Gastrocnemius medialis (tissue), 4 donors: ENCODE results near the gene HYAL4. TPM values are rescaled to one million over a fixed set of nuclear protein-coding genes. Genes with fewer than 3 reads are reported as not detected.

ENCODE experiments used
- ATAC-seq, 2 donors: fragments of 150-250 bp; one replicate each; pipeline ENCODE4 v1.9.1; 2016
- DNase-seq, 2 donors: peaks; one replicate each; pipeline ENCODE4 v3.0.0-alpha.2; 2019
- H3K27ac ChIP-seq, 4 donors: fragments of 200-600 bp; sonication (generic); 1 replicate in 1 of 4; 2 replicates in 3 of 4; pipeline ENCODE4 v1.5.1; 2016 to 2018; ENCODE audit warnings: mild to moderate bottlenecking in 2 of 4, moderate library complexity in 1 of 4
- H3K27me3 ChIP-seq, 3 donors: fragments of 200-600 bp; sonication (generic) in 2 of 3; 1 replicate in 1 of 3; 2 replicates in 2 of 3; pipeline versions ENCODE4 v1.5.1 to v1.6.0; 2016 to 2019; ENCODE audit warnings: mild to moderate bottlenecking in 1 of 3, moderate library complexity in 1 of 3
- H3K36me3 ChIP-seq, 2 donors: fragments of 200-600 bp; sonication (generic) in 1 of 2; one replicate each; pipeline ENCODE4 v1.5.1; 2017 to 2018
- H3K4me1 ChIP-seq, 2 donors: fragments of 200-600 bp; sonication (generic) in 1 of 2; one replicate each; pipeline ENCODE4 v1.5.1; 2016 to 2017; ENCODE audit warnings: mild to moderate bottlenecking in 2 of 2
- H3K4me3 ChIP-seq, 4 donors: fragments of 200-600 bp; sonication (generic) in 3 of 4; 1 replicate in 1 of 4; 2 replicates in 3 of 4; pipeline ENCODE4 v1.5.1; 2016 to 2019; ENCODE audit warnings: mild to moderate bottlenecking in 2 of 4
- H3K9me3 ChIP-seq, 3 donors: fragments of 200-600 bp; sonication (generic) in 2 of 3; 1 replicate in 1 of 3; 2 replicates in 2 of 3; pipeline ENCODE4 v1.5.1; 2016 to 2019
- POLR2A ChIP-seq, 2 donors: fragments of 450-650 bp; IDR thresholded peaks; one replicate each; pipeline ENCODE4 v1.6.1; 2017; ENCODE audit warnings: antibody characterized with exemption in 2 of 2, mild to moderate bottlenecking in 2 of 2, moderate library complexity in 2 of 2
- in situ Hi-C, 4 donors: fragments of 200-750 bp; cut with MboI; loops; one replicate each; pipeline versions ENCODE4 v1.15.0 to v1.8.0; 2017; ENCODE audit warnings: low sequenced_read_pairs in 4 of 4
- intact Hi-C: fragments of 100-400 bp; cut with DNase I; formaldehyde crosslinking; loops from one replicate; pipeline ENCODE4 v1.15.1; 2023; ENCODE audit warnings: low total_unique reads
- total RNA-seq, 4 donors: library from RNA; depleted of rRNA; stranded (reverse); fragments of >200 nt; gene quantifications; one replicate each; pipeline versions ENCODE4 v1.1.0 to v1.2.3, GENCODE V29; 2016
- TF ChIP-seq, protein P1 (sequence below), 5 experiments: fragments of 450-650 bp in 3 of 5; fragments of 200-600 bp in 2 of 5; sonication (generic) in 2 of 5; IDR thresholded peaks in 4 of 5; conservative IDR thresholded peaks in 1 of 5; 1 replicate in 4 of 5; 2 replicates in 1 of 5; pipeline ENCODE4 v1.5.1; 2016 to 2019; ENCODE audit warnings: antibody characterized with exemption in 5 of 5, mild to moderate bottlenecking in 3 of 5, moderate library complexity in 3 of 5

The HYAL4 gene
- total RNA-seq, 4 donors from 2014 or later: 0.73 to 11.0 (median 5.7) TPM

GRCh38 chr7:123917878-123918277 lies 72.9 kb downstream of the HYAL4 start:
- Histone ChIP-seq H3K27me3 (no peaks in the 10 kb centered on the region), H3K4me1 (no peaks in the 10 kb centered on the region), H3K9me3 (no peaks in the 10 kb centered on the region), H3K36me3 (no peaks in the 10 kb centered on the region), H3K4me3 (no peak overlapping the region), H3K27ac (no peak overlapping the region)
- no peak for DNase-seq
- in situ Hi-C loops (no loop called here), intact Hi-C loops (loop anchor here (5.0 kb wide), 1 partner anchor 121 kb away; no protein-coding TSS in a partner anchor)
- TF ChIP-seq, protein P1, sequence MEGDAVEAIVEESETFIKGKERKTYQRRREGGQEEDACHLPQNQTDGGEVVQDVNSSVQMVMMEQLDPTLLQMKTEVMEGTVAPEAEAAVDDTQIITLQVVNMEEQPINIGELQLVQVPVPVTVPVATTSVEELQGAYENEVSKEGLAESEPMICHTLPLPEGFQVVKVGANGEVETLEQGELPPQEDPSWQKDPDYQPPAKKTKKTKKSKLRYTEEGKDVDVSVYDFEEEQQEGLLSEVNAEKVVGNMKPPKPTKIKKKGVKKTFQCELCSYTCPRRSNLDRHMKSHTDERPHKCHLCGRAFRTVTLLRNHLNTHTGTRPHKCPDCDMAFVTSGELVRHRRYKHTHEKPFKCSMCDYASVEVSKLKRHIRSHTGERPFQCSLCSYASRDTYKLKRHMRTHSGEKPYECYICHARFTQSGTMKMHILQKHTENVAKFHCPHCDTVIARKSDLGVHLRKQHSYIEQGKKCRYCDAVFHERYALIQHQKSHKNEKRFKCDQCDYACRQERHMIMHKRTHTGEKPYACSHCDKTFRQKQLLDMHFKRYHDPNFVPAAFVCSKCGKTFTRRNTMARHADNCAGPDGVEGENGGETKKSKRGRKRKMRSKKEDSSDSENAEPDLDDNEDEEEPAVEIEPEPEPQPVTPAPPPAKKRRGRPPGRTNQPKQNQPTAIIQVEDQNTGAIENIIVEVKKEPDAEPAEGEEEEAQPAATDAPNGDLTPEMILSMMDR (IDR thresholded peaks at IDR 0.05 in 4 of 5, conservative IDR thresholded peaks at IDR 0.05 in 1 of 5): no peak
- no peak for TF ChIP-seq POLR2A (IDR thresholded peaks at IDR 0.05)
- ATAC-seq: no peak

- no peak for DNase-seq
- no peak overlapping the region for H3K27ac ChIP-seq
- H3K36me3 ChIP-seq: no peaks in the 10 kb centered on the region
These were observed 73.3 kb downstream of the HYAL4 start for GRCh38 chr7:123918309-123918708.

GRCh38 chr7:123923599-123923998 lies 78.6 kb downstream of the HYAL4 start:
- H3K9me3 ChIP-seq: no peaks in the 10 kb centered on the region
- ATAC-seq (no peak), DNase-seq (no peak)
- H3K36me3 ChIP-seq: no peaks in the 10 kb centered on the region
- no peaks in the 10 kb centered on the region for H3K27me3 ChIP-seq
- intact Hi-C loops: no loop called here
- in situ Hi-C loops: no loop called here
- H3K27ac ChIP-seq: no peak overlapping the region
- TF ChIP-seq POLR2A (IDR thresholded peaks at IDR 0.05): no peak
- TF ChIP-seq, protein P1 (IDR thresholded peaks at IDR 0.05 in 4 of 5, conservative IDR thresholded peaks at IDR 0.05 in 1 of 5): no peak
- H3K4me3 ChIP-seq: no peak overlapping the region
- no peaks in the 10 kb centered on the region for H3K4me1 ChIP-seq

More at GRCh38 chr7:123918309-123918708, 73.3 kb downstream of the HYAL4 start:
- intact Hi-C loops: loop anchor here (5.0 kb wide), 1 partner anchor 121 kb away; no protein-coding TSS in a partner anchor
- TF ChIP-seq, protein P1 (IDR thresholded peaks at IDR 0.05 in 4 of 5, conservative IDR thresholded peaks at IDR 0.05 in 1 of 5): no peak
- no peak for TF ChIP-seq POLR2A (IDR thresholded peaks at IDR 0.05)
- H3K27me3 ChIP-seq: no peaks in the 10 kb centered on the region
- ATAC-seq: no peak
- H3K4me1 ChIP-seq: no peaks in the 10 kb centered on the region
- no peaks in the 10 kb centered on the region for H3K9me3 ChIP-seq
- H3K4me3 ChIP-seq: no peak overlapping the region
- in situ Hi-C loops: no loop called here

DNA sequence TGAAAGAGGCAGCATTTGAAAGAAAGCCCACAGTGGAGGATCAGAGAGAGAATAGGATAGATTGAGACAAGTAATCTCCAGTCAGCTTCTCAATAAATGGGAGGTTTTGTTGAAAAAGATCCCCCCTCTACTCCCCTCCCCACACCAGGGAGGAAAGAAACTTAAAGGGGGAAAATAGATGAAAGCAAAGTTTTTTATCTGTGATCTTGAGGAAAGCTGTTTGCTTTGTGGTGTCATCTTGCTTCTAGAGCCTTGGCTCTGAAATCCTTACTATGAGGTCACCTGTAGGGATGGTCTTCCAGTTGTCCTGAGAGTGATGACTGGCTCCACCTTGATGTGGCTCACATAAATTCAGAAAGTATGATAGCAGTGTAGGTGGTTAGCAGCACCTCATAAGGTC lies 80.0 kb downstream of the HYAL4 start, which contains the start of gene SPAM1:
Gene SPAM1, plus strand, starts transcription at position 301 of the 400 bp plus-strand sequence. CDS start 28,330 bp downstream, outside the sequence.
- no peak for DNase-seq
- Histone ChIP-seq H3K4me3 (no peak within 1 kb of the TSS), H3K27ac (no peak within 1 kb of the TSS), H3K4me1 (no peaks in the 10 kb centered on the region), H3K27me3 (no peaks in the 10 kb centered on the region), H3K9me3 (no peaks in the 10 kb centered on the region), H3K36me3 (no peaks in the 10 kb centered on the region)
- intact Hi-C loops: no loop called here
- in situ Hi-C loops: no loop called here
- no peak for ATAC-seq
- TF ChIP-seq, protein P1 (IDR thresholded peaks at IDR 0.05 in 4 of 5, conservative IDR thresholded peaks at IDR 0.05 in 1 of 5): no peak
- TF ChIP-seq POLR2A (IDR thresholded peaks at IDR 0.05): no peak

Other genes with a start within 250 kb of the HYAL4 start
- gene ASB15, start 243.3 kb upstream of the HYAL4 start, total RNA-seq: 10 to 100 TPM in 2 of 4 donors, 1 to 10 TPM in 2; 5.3 to 26.0 (median 10.4) TPM
- gene LMOD2, start 189.3 kb upstream of the HYAL4 start, total RNA-seq: 100 to 1,000 TPM; 150 to 518 (median 314) TPM
- 10 to 100 TPM; 29.0 to 40.4 (median 33.0) TPM for gene WASL, start 96.2 kb upstream of the HYAL4 start, total RNA-seq
- not detected for gene SPAM1, start 80.1 kb downstream of the HYAL4 start, total RNA-seq
- not detected for gene TMEM229A, start 187.9 kb downstream of the HYAL4 start, total RNA-seq